Measurements from ENCODE around the gene HIVEP1.

HIVEP1 gene

GRCh38 chr6:12009876-12010634 is 2.1 kb upstream of the HIVEP1 start:
- DNase-seq (ENCODE audit: insufficient read length) (no peak), FAIRE-seq (peak; percentile 38)
- no peak; the same call in 1 of the 2 replicates for TF ChIP-seq POLR2A (IDR thresholded peaks at IDR 0.05; ENCODE audit: low read depth, low read length)
- TF ChIP-seq TAF1 (IDR thresholded peaks at IDR 0.05; ENCODE audit: borderline replicate concordance, low read depth, low read length), result no peak
- TF ChIP-seq POLR2AphosphoS5 (IDR thresholded peaks at IDR 0.05; ENCODE audit: low read depth, low read length), result no peak

- FAIRE-seq (peak; percentile 85), DNase-seq (ENCODE audit: insufficient read length) (no peak)
- peak; percentile 80 for TF ChIP-seq POLR2A (IDR thresholded peaks at IDR 0.05; ENCODE audit: low read depth, low read length)
- 0 out of 2 replicates have a peak, but pooled peaks have one; percentile 30 for TF ChIP-seq TAF1 (IDR thresholded peaks at IDR 0.05; ENCODE audit: borderline replicate concordance, low read depth, low read length)
- TF ChIP-seq POLR2AphosphoS5 (IDR thresholded peaks at IDR 0.05; ENCODE audit: low read depth, low read length), result peak; percentile 95
Observed at GRCh38 chr6:12010635-12011275, 1.4 kb upstream of the HIVEP1 start.

- FAIRE-seq, result no peak
- TF ChIP-seq POLR2A (IDR thresholded peaks at IDR 0.05; ENCODE audit: low read depth, low read length) (0 out of 2 replicates have a peak, but pooled peaks have one; percentile 49), POLR2AphosphoS5 (IDR thresholded peaks at IDR 0.05; ENCODE audit: low read depth, low read length) (no peak), TAF1 (IDR thresholded peaks at IDR 0.05; ENCODE audit: borderline replicate concordance, low read depth, low read length) (no peak; the same call in 1 of the 2 replicates)
- peak; percentile 79 for DNase-seq (ENCODE audit: insufficient read length)
Observed at GRCh38 chr6:12011276-12012037, 655 bp upstream of the HIVEP1 start.

GRCh38 chr6:12012558-12013306 is 620 bp downstream of the HIVEP1 start:
- DNase-seq (ENCODE audit: insufficient read length) (peak; percentile 16), FAIRE-seq (no peak)
- TF ChIP-seq POLR2A (IDR thresholded peaks at IDR 0.05; ENCODE audit: low read depth, low read length), result peak; percentile 94
- peak; percentile 97 for TF ChIP-seq POLR2AphosphoS5 (IDR thresholded peaks at IDR 0.05; ENCODE audit: low read depth, low read length)
- peak; percentile 81; the same call in 1 of the 2 replicates for TF ChIP-seq TAF1 (IDR thresholded peaks at IDR 0.05; ENCODE audit: borderline replicate concordance, low read depth, low read length)

GRCh38 chr6:12013307-12013719 is 1.2 kb downstream of the HIVEP1 start:
- no peak for DNase-seq (ENCODE audit: insufficient read length)
- peak; percentile 90 for FAIRE-seq
- no peak for TF ChIP-seq TAF1 (IDR thresholded peaks at IDR 0.05; ENCODE audit: borderline replicate concordance, low read depth, low read length)
- TF ChIP-seq POLR2A (IDR thresholded peaks at IDR 0.05; ENCODE audit: low read depth, low read length), result no peak
- no peak for TF ChIP-seq POLR2AphosphoS5 (IDR thresholded peaks at IDR 0.05; ENCODE audit: low read depth, low read length)

GRCh38 chr6:12014027-12014872 is 2.1 kb downstream of the HIVEP1 start:
- no peak for FAIRE-seq
- no peak for DNase-seq (ENCODE audit: insufficient read length)
- TF ChIP-seq POLR2AphosphoS5 (IDR thresholded peaks at IDR 0.05; ENCODE audit: low read depth, low read length) (no peak), TAF1 (IDR thresholded peaks at IDR 0.05; ENCODE audit: borderline replicate concordance, low read depth, low read length) (no peak), POLR2A (IDR thresholded peaks at IDR 0.05; ENCODE audit: low read depth, low read length) (0 out of 2 replicates have a peak, but pooled peaks have one; percentile 26)

GRCh38 chr6:12014873-12015149 is 2.7 kb downstream of the HIVEP1 start:
- TF ChIP-seq TAF1 (IDR thresholded peaks at IDR 0.05; ENCODE audit: borderline replicate concordance, low read depth, low read length) (no peak), POLR2A (IDR thresholded peaks at IDR 0.05; ENCODE audit: low read depth, low read length) (no peak; the same call in 1 of the 2 replicates), POLR2AphosphoS5 (IDR thresholded peaks at IDR 0.05; ENCODE audit: low read depth, low read length) (no peak)
- FAIRE-seq (no peak), DNase-seq (ENCODE audit: insufficient read length) (no peak)

GRCh38 chr6:12017263-12017662 is 5.2 kb downstream of the HIVEP1 start:
- no peak for TF ChIP-seq POLR2A (IDR thresholded peaks at IDR 0.05; ENCODE audit: low read depth, low read length)
- no peak for TF ChIP-seq POLR2AphosphoS5 (IDR thresholded peaks at IDR 0.05; ENCODE audit: low read depth, low read length)
- no peak for TF ChIP-seq TAF1 (IDR thresholded peaks at IDR 0.05; ENCODE audit: borderline replicate concordance, low read depth, low read length)
- FAIRE-seq (no peak), DNase-seq (ENCODE audit: insufficient read length) (no peak)

- TF ChIP-seq POLR2AphosphoS5 (IDR thresholded peaks at IDR 0.05; ENCODE audit: low read depth, low read length), result no peak
- TF ChIP-seq POLR2A (IDR thresholded peaks at IDR 0.05; ENCODE audit: low read depth, low read length), result no peak
- no peak for TF ChIP-seq TAF1 (IDR thresholded peaks at IDR 0.05; ENCODE audit: borderline replicate concordance, low read depth, low read length)
- FAIRE-seq (no peak), DNase-seq (ENCODE audit: insufficient read length) (no peak)
Observed at GRCh38 chr6:12017876-12018401, 5.8 kb downstream of the HIVEP1 start.

All from GM12892 (cell line).